C4-2B (cell line): ENCODE results near the gene CNTNAP5.

ENCODE experiments used
- ZFX ChIP-seq: fragments of 450-650 bp; IDR thresholded peaks from 2 replicates; pipeline ENCODE4 v1.6.1; 2017
- TF ChIP-seq, protein P1 (sequence below): fragments of 450-650 bp; conservative IDR thresholded peaks from 2 replicates; pipeline ENCODE4 v1.5.1; 2017; ENCODE audit warnings: mild to moderate bottlenecking

DNA sequence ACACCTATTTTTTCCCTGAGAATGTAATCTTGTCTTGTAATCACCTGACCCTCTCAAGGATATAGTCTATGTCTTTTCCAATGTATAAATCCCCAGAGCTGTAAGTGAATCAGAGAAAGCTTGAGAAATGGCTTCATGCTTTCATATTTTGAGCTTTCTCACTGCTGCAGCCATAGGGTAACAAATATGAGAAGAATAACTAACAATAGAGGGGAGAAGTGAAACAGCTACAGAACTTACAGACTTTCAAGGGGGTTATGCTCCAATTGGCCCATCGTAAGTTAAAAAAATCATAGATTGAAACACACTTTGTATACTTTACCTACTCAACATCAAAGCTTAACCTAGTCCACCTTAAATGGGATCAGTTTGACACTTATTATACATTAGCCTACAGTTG is 111.0 kb downstream of the CNTNAP5 start:
- TF ChIP-seq, protein P1, sequence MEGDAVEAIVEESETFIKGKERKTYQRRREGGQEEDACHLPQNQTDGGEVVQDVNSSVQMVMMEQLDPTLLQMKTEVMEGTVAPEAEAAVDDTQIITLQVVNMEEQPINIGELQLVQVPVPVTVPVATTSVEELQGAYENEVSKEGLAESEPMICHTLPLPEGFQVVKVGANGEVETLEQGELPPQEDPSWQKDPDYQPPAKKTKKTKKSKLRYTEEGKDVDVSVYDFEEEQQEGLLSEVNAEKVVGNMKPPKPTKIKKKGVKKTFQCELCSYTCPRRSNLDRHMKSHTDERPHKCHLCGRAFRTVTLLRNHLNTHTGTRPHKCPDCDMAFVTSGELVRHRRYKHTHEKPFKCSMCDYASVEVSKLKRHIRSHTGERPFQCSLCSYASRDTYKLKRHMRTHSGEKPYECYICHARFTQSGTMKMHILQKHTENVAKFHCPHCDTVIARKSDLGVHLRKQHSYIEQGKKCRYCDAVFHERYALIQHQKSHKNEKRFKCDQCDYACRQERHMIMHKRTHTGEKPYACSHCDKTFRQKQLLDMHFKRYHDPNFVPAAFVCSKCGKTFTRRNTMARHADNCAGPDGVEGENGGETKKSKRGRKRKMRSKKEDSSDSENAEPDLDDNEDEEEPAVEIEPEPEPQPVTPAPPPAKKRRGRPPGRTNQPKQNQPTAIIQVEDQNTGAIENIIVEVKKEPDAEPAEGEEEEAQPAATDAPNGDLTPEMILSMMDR, result no peak
- TF ChIP-seq ZFX, result no peak
